LNCaP clone FGC (cell line): ENCODE data around the gene SMU1.

ENCODE experiments used
- DNase-seq: peaks from one replicate; pipeline ENCODE4 v3.0.0-alpha.2; 2011; ENCODE audit warnings: low read depth
- H3K4me3 ChIP-seq: 2 replicates; pipeline ENCODE4 v1.5.1; 2011; ENCODE audit warnings: mild to moderate bottlenecking, low read depth, low read length, control low read depth
- CTCF ChIP-seq: IDR thresholded peaks from 2 replicates; pipeline ENCODE4 v1.5.1; 2012; ENCODE audit warnings: mild to moderate bottlenecking; ENCODE audit not compliant: control insufficient read depth, insufficient read depth; ENCODE audit errors: extremely low read depth

Gene SMU1

GRCh38 chr9:33117796-33118195 is 41.3 kb upstream of the SMU1 start:
- TF ChIP-seq CTCF: no peak
- DNase-seq: no peak
- no peak overlapping the region for H3K4me3 ChIP-seq

- H3K4me3 ChIP-seq: no peak overlapping the region
- TF ChIP-seq CTCF: no peak
- DNase-seq: no peak
Observed at GRCh38 chr9:33117306-33117705, 40.8 kb upstream of the SMU1 start.

GRCh38 chr9:33116860-33117259 is 40.4 kb upstream of the SMU1 start:
- no peak overlapping the region for H3K4me3 ChIP-seq
- no peak for TF ChIP-seq CTCF
- no peak for DNase-seq

GRCh38 chr9:33114746-33115145 is 38.3 kb upstream of the SMU1 start:
- no peak for DNase-seq
- no peak for TF ChIP-seq CTCF
- H3K4me3 ChIP-seq: no peak overlapping the region

GRCh38 chr9:33113799-33114547 is 37.5 kb upstream of the SMU1 start:
- no peak for DNase-seq
- no peak for TF ChIP-seq CTCF
- H3K4me3 ChIP-seq: no peak overlapping the region

GRCh38 chr9:33112094-33112493 is 35.6 kb upstream of the SMU1 start:
- no peak for DNase-seq
- H3K4me3 ChIP-seq: no peak overlapping the region
- no peak for TF ChIP-seq CTCF

- no peak for TF ChIP-seq CTCF
- H3K4me3 ChIP-seq: no peak overlapping the region
- DNase-seq: no peak
Observed at GRCh38 chr9:33111631-33112030, 35.2 kb upstream of the SMU1 start.
